OCI-LY3 (cell line): ENCODE results near the gene ZBTB45.

Experiments
- EZH2phosphoT487 ChIP-seq: fragments of 200-600 bp; shearing (Covaris generic); IDR thresholded peaks from 2 replicates; pipeline ENCODE4 v1.6.1; 2018; ENCODE audit warnings: antibody characterized with exemption, mixed run types, low read depth
- TF ChIP-seq, protein P1 (sequence below): fragments of 200-600, 300-600 bp; sonication (generic); IDR thresholded peaks from 2 replicates; pipeline ENCODE4 v1.5.1; 2014; ENCODE audit warnings: antibody characterized with exemption, low read length, low read depth

DNA sequence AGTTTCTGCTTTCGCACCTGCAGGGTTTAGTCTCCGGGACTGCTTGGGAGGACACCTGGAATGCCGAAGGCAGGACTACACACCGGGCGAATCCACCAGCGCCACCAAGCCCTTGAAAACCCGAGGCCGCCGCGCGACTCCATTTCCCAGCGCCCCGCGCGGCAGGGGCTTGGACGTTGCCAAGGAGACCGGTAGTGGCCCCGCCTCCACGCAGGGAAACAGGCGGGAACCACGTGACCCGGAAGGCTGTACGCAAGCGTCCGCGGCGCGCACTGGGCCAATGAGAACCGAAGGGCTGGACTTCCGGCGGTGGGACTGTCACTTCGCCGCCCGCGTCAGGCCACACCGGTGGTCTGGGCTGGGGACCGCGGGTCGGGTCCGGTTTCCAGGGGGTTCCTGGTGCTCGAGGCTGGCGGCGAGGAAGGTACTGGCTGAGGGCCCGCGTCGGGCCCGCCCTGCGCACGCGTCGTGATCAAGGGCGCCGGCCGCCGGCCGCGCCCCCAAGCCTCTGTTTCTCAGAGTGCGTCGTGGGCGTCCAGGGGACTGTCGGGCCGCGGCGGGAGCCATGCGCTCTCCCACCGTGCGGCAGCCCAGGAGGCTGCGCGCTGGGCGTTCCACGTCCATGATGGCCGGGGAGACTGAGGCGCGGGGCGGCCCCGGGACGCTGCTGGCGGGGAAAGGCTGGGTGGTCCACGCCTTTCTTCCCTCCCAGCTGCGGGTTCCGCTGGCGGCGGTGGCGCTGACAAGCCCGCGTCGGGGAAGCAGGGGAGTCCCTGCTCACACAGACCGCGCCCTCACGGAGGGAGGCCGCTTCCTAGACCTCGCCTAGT, 52.6 kb downstream of the ZBTB45 start, which contains the start of gene ZNF324:
- TF ChIP-seq, protein P1, sequence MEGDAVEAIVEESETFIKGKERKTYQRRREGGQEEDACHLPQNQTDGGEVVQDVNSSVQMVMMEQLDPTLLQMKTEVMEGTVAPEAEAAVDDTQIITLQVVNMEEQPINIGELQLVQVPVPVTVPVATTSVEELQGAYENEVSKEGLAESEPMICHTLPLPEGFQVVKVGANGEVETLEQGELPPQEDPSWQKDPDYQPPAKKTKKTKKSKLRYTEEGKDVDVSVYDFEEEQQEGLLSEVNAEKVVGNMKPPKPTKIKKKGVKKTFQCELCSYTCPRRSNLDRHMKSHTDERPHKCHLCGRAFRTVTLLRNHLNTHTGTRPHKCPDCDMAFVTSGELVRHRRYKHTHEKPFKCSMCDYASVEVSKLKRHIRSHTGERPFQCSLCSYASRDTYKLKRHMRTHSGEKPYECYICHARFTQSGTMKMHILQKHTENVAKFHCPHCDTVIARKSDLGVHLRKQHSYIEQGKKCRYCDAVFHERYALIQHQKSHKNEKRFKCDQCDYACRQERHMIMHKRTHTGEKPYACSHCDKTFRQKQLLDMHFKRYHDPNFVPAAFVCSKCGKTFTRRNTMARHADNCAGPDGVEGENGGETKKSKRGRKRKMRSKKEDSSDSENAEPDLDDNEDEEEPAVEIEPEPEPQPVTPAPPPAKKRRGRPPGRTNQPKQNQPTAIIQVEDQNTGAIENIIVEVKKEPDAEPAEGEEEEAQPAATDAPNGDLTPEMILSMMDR = peak; percentile 29; the same call in 1 of the 2 replicates
- no peak for TF ChIP-seq EZH2phosphoT487
